ENCODE data around the gene PPP2R2B.

DNA sequence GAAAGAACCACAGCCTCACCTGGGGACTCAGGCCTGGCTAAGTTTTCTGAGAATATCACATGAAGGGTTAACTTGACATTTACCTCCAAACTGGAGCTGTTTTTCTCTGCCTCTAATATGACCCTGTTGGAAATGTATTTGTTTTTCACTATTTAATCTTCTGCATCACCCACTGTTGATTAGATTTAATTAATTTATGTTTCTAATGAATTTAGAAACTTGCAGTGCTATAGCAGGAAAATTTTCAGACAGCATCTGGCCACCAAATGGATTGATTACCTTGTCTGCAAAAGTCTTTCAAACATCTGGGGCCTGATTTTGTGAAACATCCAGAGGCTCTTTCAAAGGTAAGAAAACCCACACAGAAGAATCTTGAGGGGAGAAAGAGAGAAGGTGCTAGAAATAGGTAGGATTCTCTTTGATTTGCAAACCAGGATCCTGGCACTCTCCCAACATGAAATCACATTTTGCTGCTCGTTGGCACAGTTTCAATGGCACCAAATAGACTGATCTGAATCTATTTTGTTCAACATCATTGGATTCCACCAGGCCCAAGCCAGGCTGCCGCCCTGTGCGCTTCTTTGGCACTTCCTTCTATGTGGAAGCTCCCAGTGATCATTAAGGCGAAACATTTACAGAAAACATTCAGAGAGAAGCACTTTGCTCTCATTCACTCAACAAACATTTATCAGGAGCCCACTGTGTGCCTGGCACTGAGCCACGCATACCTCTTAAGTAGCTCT, 157.3 kb downstream of the PPP2R2B start:
- TF ChIP-seq, protein P1, sequence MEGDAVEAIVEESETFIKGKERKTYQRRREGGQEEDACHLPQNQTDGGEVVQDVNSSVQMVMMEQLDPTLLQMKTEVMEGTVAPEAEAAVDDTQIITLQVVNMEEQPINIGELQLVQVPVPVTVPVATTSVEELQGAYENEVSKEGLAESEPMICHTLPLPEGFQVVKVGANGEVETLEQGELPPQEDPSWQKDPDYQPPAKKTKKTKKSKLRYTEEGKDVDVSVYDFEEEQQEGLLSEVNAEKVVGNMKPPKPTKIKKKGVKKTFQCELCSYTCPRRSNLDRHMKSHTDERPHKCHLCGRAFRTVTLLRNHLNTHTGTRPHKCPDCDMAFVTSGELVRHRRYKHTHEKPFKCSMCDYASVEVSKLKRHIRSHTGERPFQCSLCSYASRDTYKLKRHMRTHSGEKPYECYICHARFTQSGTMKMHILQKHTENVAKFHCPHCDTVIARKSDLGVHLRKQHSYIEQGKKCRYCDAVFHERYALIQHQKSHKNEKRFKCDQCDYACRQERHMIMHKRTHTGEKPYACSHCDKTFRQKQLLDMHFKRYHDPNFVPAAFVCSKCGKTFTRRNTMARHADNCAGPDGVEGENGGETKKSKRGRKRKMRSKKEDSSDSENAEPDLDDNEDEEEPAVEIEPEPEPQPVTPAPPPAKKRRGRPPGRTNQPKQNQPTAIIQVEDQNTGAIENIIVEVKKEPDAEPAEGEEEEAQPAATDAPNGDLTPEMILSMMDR (IDR thresholded peaks at IDR 0.05): no peak
- TF ChIP-seq POLR2A (IDR thresholded peaks at IDR 0.05) (no peak), EP300 (IDR thresholded peaks at IDR 0.05; ENCODE audit: low read depth) (no peak), POLR2AphosphoS5 (IDR thresholded peaks at IDR 0.05) (no peak)

All from transverse colon (tissue), 4 donors.